ENCODE measurements around the gene FBXL17.

FBXL17 gene

GRCh38 chr5:108083232-108083631, 298.7 kb downstream of the FBXL17 start:
- Histone ChIP-seq H3K9me3 (ENCODE audit: control insufficient read depth in 1 of 2, low read length in 2 of 2) (no peaks in the 10 kb centered on the region), H3K27ac (ENCODE audit: low read length) (no peak overlapping the region), H3K4me3 (ENCODE audit: low read depth in 1 of 2, low read length in 2 of 2) (no peak overlapping the region), H3K36me3 (ENCODE audit: control insufficient read depth in 1 of 2, insufficient read depth in 2 of 2, low read length in 2 of 2) (no peaks in the 10 kb centered on the region), H3K27me3 (ENCODE audit: low read depth, low read length) (no peaks in the 10 kb centered on the region), H3K4me1 (ENCODE audit: control insufficient read depth in 1 of 2, insufficient read depth in 2 of 2, low read length in 2 of 2) (peaks cover 0 to 3% of the 10 kb centered on the region in 2 donors)

DNA sequence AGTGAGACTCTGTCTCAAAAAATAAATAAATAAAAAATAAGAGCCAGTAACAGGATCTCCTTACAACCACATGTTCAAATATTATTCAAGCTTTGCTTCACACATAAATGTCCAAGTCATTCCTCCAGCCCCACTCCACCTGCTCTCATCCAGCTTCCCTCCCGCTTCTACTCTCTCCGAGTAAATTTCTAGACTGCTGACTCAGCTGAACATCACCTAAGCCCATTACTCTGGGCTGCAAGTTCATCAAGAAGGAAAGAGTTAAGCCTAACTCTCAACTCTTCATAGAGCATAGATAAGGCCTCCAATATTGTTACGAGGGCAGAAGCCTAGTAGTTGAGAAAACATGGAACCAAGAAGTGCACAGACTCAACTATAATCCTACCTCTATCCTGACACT, 300.2 kb downstream of the FBXL17 start:
- H3K27me3 ChIP-seq (ENCODE audit: low read depth, low read length): no peaks in the 10 kb centered on the region
- H3K4me1 ChIP-seq (ENCODE audit: control insufficient read depth in 1 of 2, insufficient read depth in 2 of 2, low read length in 2 of 2): peaks cover 0 to 3% of the 10 kb centered on the region in 2 donors
- no peak overlapping the region for H3K27ac ChIP-seq (ENCODE audit: low read length)
- no peak overlapping the region for H3K4me3 ChIP-seq (ENCODE audit: low read depth in 1 of 2, low read length in 2 of 2)
- H3K36me3 ChIP-seq (ENCODE audit: control insufficient read depth in 1 of 2, insufficient read depth in 2 of 2, low read length in 2 of 2): no peaks in the 10 kb centered on the region
- no peaks in the 10 kb centered on the region for H3K9me3 ChIP-seq (ENCODE audit: control insufficient read depth in 1 of 2, low read length in 2 of 2)

DNA sequence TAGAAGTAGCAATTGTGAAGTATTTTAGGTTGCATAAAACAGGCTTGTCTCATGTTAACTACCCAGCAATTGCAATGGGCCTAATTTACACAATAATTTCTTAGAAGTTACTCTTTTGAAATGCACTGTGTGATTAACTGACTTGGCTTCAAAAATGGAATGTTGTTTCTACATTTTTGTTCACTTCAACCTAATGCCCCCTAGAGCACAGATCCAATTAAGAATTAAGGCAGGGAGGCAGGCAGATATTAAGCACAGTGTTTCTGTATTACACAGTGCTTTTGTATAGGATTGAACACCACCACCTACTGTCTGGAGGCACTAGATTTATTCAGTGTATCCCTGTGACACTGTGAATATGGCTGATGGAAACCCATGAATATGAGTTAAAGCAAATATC, 302.1 kb downstream of the FBXL17 start:
- H3K36me3 ChIP-seq (ENCODE audit: control insufficient read depth in 1 of 2, insufficient read depth in 2 of 2, low read length in 2 of 2): no peaks in the 10 kb centered on the region
- no peaks in the 10 kb centered on the region for H3K9me3 ChIP-seq (ENCODE audit: control insufficient read depth in 1 of 2, low read length in 2 of 2)
- peaks cover 0 to 3% of the 10 kb centered on the region in 2 donors for H3K4me1 ChIP-seq (ENCODE audit: control insufficient read depth in 1 of 2, insufficient read depth in 2 of 2, low read length in 2 of 2)
- no peak overlapping the region for H3K4me3 ChIP-seq (ENCODE audit: low read depth in 1 of 2, low read length in 2 of 2)
- H3K27me3 ChIP-seq (ENCODE audit: low read depth, low read length): no peaks in the 10 kb centered on the region
- no peak overlapping the region for H3K27ac ChIP-seq (ENCODE audit: low read length)

GRCh38 chr5:108078882-108079281, 303.0 kb downstream of the FBXL17 start:
- Histone ChIP-seq H3K9me3 (ENCODE audit: control insufficient read depth in 1 of 2, low read length in 2 of 2) (no peaks in the 10 kb centered on the region), H3K4me3 (ENCODE audit: low read depth in 1 of 2, low read length in 2 of 2) (no peak overlapping the region), H3K27ac (ENCODE audit: low read length) (no peak overlapping the region), H3K4me1 (ENCODE audit: control insufficient read depth in 1 of 2, insufficient read depth in 2 of 2, low read length in 2 of 2) (no peaks in the 10 kb centered on the region), H3K36me3 (ENCODE audit: control insufficient read depth in 1 of 2, insufficient read depth in 2 of 2, low read length in 2 of 2) (no peaks in the 10 kb centered on the region), H3K27me3 (ENCODE audit: low read depth, low read length) (no peaks in the 10 kb centered on the region)

DNA sequence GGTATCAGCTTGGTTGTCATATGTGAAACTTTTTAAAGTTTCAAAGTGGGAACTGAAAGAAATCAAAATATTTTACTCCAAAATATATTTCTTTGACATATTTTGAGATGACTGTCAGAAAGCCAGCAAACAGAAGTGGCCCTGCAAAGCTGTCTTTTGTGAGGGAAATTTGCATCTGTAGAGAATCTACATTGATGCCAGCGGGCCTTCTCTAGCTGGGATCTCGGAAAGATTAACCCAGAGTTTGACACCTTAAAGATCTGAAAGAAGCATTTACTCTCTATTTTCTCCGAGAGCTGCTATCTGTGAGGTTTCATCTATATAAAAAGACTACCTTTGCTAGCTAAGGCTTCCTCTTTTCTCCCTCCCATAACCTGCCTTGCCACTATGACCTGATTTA, 303.6 kb downstream of the FBXL17 start:
- Histone ChIP-seq H3K36me3 (ENCODE audit: control insufficient read depth in 1 of 2, insufficient read depth in 2 of 2, low read length in 2 of 2) (no peaks in the 10 kb centered on the region), H3K27ac (ENCODE audit: low read length) (no peak overlapping the region), H3K27me3 (ENCODE audit: low read depth, low read length) (no peaks in the 10 kb centered on the region), H3K4me1 (ENCODE audit: control insufficient read depth in 1 of 2, insufficient read depth in 2 of 2, low read length in 2 of 2) (no peaks in the 10 kb centered on the region), H3K9me3 (ENCODE audit: control insufficient read depth in 1 of 2, low read length in 2 of 2) (no peaks in the 10 kb centered on the region), H3K4me3 (ENCODE audit: low read depth in 1 of 2, low read length in 2 of 2) (no peak overlapping the region)

DNA sequence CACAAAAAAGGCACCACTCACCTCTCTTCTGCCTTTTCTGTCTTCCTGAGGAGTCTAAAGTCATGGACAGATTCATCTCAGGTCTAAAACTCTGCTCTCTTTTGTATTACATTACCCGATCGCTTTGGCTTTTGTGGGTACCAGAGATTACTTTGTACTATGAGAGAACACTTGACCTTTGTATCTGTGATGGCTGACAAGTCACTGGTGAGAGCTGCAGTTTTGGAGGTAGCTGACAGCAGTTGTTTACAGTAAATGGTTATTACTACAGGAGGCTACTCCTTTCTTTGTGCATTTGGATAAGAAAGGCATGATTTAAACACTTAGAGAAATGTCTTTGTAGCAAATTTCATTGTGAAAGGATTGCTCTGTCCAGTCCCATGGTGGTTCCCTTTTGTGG, 307.3 kb downstream of the FBXL17 start:
- Histone ChIP-seq H3K4me1 (ENCODE audit: control insufficient read depth in 1 of 2, insufficient read depth in 2 of 2, low read length in 2 of 2) (no peaks in the 10 kb centered on the region), H3K4me3 (ENCODE audit: low read depth in 1 of 2, low read length in 2 of 2) (no peak overlapping the region), H3K27ac (ENCODE audit: low read length) (no peak overlapping the region), H3K36me3 (ENCODE audit: control insufficient read depth in 1 of 2, insufficient read depth in 2 of 2, low read length in 2 of 2) (no peaks in the 10 kb centered on the region), H3K9me3 (ENCODE audit: control insufficient read depth in 1 of 2, low read length in 2 of 2) (no peaks in the 10 kb centered on the region), H3K27me3 (ENCODE audit: low read depth, low read length) (no peaks in the 10 kb centered on the region)

DNA sequence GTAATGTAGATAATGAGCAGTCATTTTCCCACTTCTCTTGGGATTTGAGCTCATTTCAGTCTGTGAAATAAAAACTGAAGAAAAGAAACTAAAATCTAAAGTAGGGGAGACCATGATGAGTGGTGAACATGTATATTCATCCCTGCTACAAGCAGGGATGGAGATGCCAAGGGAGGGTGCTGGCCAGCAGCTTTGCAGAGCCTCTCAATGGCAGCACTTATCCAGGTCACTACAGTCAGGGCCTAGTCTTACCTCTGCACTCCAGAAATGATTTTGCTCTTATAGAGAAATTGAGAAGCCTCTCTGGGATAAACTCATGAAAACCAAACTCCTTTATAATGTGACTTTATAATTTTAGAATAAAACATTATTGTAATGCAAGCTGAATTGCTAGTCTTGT, 317.6 kb downstream of the FBXL17 start:
- no peak overlapping the region for H3K4me3 ChIP-seq (ENCODE audit: low read depth in 1 of 2, low read length in 2 of 2)
- no peaks in the 10 kb centered on the region for H3K4me1 ChIP-seq (ENCODE audit: control insufficient read depth in 1 of 2, insufficient read depth in 2 of 2, low read length in 2 of 2)
- no peaks in the 10 kb centered on the region for H3K27me3 ChIP-seq (ENCODE audit: low read depth, low read length)
- no peaks in the 10 kb centered on the region for H3K9me3 ChIP-seq (ENCODE audit: control insufficient read depth in 1 of 2, low read length in 2 of 2)
- H3K27ac ChIP-seq (ENCODE audit: low read length): no peak overlapping the region
- no peaks in the 10 kb centered on the region for H3K36me3 ChIP-seq (ENCODE audit: control insufficient read depth in 1 of 2, insufficient read depth in 2 of 2, low read length in 2 of 2)

DNA sequence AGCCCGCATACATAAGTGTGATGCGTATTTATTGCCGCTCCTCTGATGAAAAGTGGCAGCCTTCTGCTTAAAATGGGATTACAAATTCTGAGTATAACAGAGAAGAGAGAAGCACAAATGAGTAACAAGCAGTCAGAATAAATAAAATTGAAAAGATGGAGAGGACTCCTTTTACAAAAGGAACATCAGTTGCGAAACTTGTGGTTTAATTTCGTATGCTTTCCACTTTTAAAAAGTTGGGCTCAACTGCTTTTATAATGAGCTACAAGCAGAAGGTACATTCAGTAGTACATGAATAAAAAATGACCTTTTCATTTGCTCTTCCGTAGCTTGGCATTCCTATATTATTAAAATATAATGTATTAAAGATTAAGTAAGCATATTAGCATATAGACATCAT, 320.0 kb downstream of the FBXL17 start:
- Histone ChIP-seq H3K27ac (ENCODE audit: low read length) (no peak overlapping the region), H3K4me3 (ENCODE audit: low read depth in 1 of 2, low read length in 2 of 2) (no peak overlapping the region), H3K27me3 (ENCODE audit: low read depth, low read length) (no peaks in the 10 kb centered on the region), H3K9me3 (ENCODE audit: control insufficient read depth in 1 of 2, low read length in 2 of 2) (no peaks in the 10 kb centered on the region), H3K36me3 (ENCODE audit: control insufficient read depth in 1 of 2, insufficient read depth in 2 of 2, low read length in 2 of 2) (no peaks in the 10 kb centered on the region), H3K4me1 (ENCODE audit: control insufficient read depth in 1 of 2, insufficient read depth in 2 of 2, low read length in 2 of 2) (no peaks in the 10 kb centered on the region)

- H3K9me3 ChIP-seq (ENCODE audit: control insufficient read depth in 1 of 2, low read length in 2 of 2): no peaks in the 10 kb centered on the region
- H3K27me3 ChIP-seq (ENCODE audit: low read depth, low read length): no peaks in the 10 kb centered on the region
- H3K36me3 ChIP-seq (ENCODE audit: control insufficient read depth in 1 of 2, insufficient read depth in 2 of 2, low read length in 2 of 2): no peaks in the 10 kb centered on the region
- H3K27ac ChIP-seq (ENCODE audit: low read length): no peak overlapping the region
- no peaks in the 10 kb centered on the region for H3K4me1 ChIP-seq (ENCODE audit: control insufficient read depth in 1 of 2, insufficient read depth in 2 of 2, low read length in 2 of 2)
- no peak overlapping the region for H3K4me3 ChIP-seq (ENCODE audit: low read depth in 1 of 2, low read length in 2 of 2)
These were observed 321.6 kb downstream of the FBXL17 start for GRCh38 chr5:108060340-108060739.

DNA sequence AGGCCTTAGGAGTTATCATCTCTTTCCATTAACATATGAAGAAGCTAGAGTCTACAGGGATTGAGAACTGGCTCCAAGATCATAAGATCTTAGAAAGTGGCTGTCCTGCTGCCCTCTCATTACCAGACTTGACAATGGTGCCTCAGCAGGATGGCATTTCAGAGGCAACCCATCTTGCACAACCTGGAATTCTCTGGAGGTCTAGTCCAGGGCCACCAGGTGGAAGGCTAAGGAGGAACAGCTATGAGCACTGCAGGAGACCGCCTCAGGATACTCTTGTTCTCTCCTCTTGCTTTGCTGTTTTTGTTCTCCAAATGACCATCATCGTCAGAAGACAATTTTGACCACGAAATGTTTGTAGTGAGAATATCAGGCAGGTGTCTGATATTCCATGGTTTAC, 322.6 kb downstream of the FBXL17 start:
- Histone ChIP-seq H3K36me3 (ENCODE audit: control insufficient read depth in 1 of 2, insufficient read depth in 2 of 2, low read length in 2 of 2) (peaks cover 0 to 4% of the 10 kb centered on the region in 2 donors), H3K27me3 (ENCODE audit: low read depth, low read length) (no peaks in the 10 kb centered on the region), H3K4me1 (ENCODE audit: control insufficient read depth in 1 of 2, insufficient read depth in 2 of 2, low read length in 2 of 2) (no peaks in the 10 kb centered on the region), H3K27ac (ENCODE audit: low read length) (no peak overlapping the region), H3K4me3 (ENCODE audit: low read depth in 1 of 2, low read length in 2 of 2) (no peak overlapping the region), H3K9me3 (ENCODE audit: control insufficient read depth in 1 of 2, low read length in 2 of 2) (no peaks in the 10 kb centered on the region)

GRCh38 chr5:108054349-108054748, 327.5 kb downstream of the FBXL17 start:
- H3K4me3 ChIP-seq (ENCODE audit: low read depth in 1 of 2, low read length in 2 of 2): no peak overlapping the region
- no peaks in the 10 kb centered on the region for H3K4me1 ChIP-seq (ENCODE audit: control insufficient read depth in 1 of 2, insufficient read depth in 2 of 2, low read length in 2 of 2)
- H3K27ac ChIP-seq (ENCODE audit: low read length): no peak overlapping the region
- H3K9me3 ChIP-seq (ENCODE audit: control insufficient read depth in 1 of 2, low read length in 2 of 2): peaks cover 0 to 2% of the 10 kb centered on the region in 2 donors
- H3K36me3 ChIP-seq (ENCODE audit: control insufficient read depth in 1 of 2, insufficient read depth in 2 of 2, low read length in 2 of 2): peaks cover 0 to 5% of the 10 kb centered on the region in 2 donors
- no peaks in the 10 kb centered on the region for H3K27me3 ChIP-seq (ENCODE audit: low read depth, low read length)

GRCh38 chr5:108046955-108047670, 334.8 kb downstream of the FBXL17 start:
- peaks cover 0 to 5% of the 10 kb centered on the region in 2 donors for H3K36me3 ChIP-seq (ENCODE audit: control insufficient read depth in 1 of 2, insufficient read depth in 2 of 2, low read length in 2 of 2)
- no peak overlapping the region for H3K27ac ChIP-seq (ENCODE audit: low read length)
- no peak overlapping the region for H3K4me3 ChIP-seq (ENCODE audit: low read depth in 1 of 2, low read length in 2 of 2)
- H3K4me1 ChIP-seq (ENCODE audit: control insufficient read depth in 1 of 2, insufficient read depth in 2 of 2, low read length in 2 of 2): no peaks in the 10 kb centered on the region
- no peaks in the 10 kb centered on the region for H3K27me3 ChIP-seq (ENCODE audit: low read depth, low read length)
- H3K9me3 ChIP-seq (ENCODE audit: control insufficient read depth in 1 of 2, low read length in 2 of 2): peaks cover 0 to under 1% of the 10 kb centered on the region in 2 donors

Measured in muscle layer of duodenum (tissue), 2 donors.